Measurements from ENCODE around the gene FAM50B.

FAM50B gene

GRCh38 chr6:3890047-3890446, 40.9 kb downstream of the FAM50B start:
- no peaks in the 10 kb centered on the region for H3K4me1 ChIP-seq (ENCODE audit: control insufficient read depth in 1 of 2, insufficient read depth in 2 of 2, low read length in 2 of 2)
- no peak overlapping the region for H2BK5ac ChIP-seq (ENCODE audit: low read depth, low read length, poor library complexity)
- no peak overlapping the region for H3K9ac ChIP-seq (ENCODE audit: low read length)
- H4K8ac ChIP-seq (ENCODE audit: low read depth, low read length): no peak overlapping the region
- no peak overlapping the region for H2BK12ac ChIP-seq (ENCODE audit: low read length)
- no peak overlapping the region for H2AFZ ChIP-seq (ENCODE audit: insufficient read depth, low read length, poor library complexity)
- H3K18ac ChIP-seq (ENCODE audit: low read length): no peak overlapping the region
- no peak overlapping the region for H3K14ac ChIP-seq (ENCODE audit: low read length)
- H4K12ac ChIP-seq (ENCODE audit: low read depth, low read length): no peak overlapping the region
- no peak overlapping the region for H3K4me2 ChIP-seq (ENCODE audit: low read length)
- no CpG with 5 or more reads among the region's 9 CpGs for WGBS (ENCODE audit: extremely low coverage, insufficient coverage, insufficient read length)
- no peak overlapping the region for H3K23ac ChIP-seq (ENCODE audit: low read length)
- H2BK120ac ChIP-seq (ENCODE audit: insufficient read depth, low read length, poor library complexity): no peak overlapping the region
- H3K27me3 ChIP-seq (ENCODE audit: insufficient read depth, low read length): no peaks in the 10 kb centered on the region
- H3K4ac ChIP-seq (ENCODE audit: low read depth, low read length): no peak overlapping the region
- no peak overlapping the region for H2AK5ac ChIP-seq (ENCODE audit: low read length)
- H3K79me1 ChIP-seq (ENCODE audit: low read length): no peaks in the 10 kb centered on the region
- no peaks in the 10 kb centered on the region for H3K9me3 ChIP-seq (ENCODE audit: insufficient read depth, low read depth, low read length)
- H3K4me3 ChIP-seq (ENCODE audit: low read depth, low read length): no peak overlapping the region
- H3K27ac ChIP-seq (ENCODE audit: low read depth, low read length): no peak overlapping the region
- no peak for DNase-seq
- no peak overlapping the region for H4K91ac ChIP-seq (ENCODE audit: low read depth, low read length)
- H3K79me2 ChIP-seq (ENCODE audit: control insufficient read depth, insufficient read depth, low read length, poor library complexity): no peaks in the 10 kb centered on the region
- no peaks in the 10 kb centered on the region for H3K36me3 ChIP-seq (ENCODE audit: control insufficient read depth in 1 of 2, insufficient read depth in 2 of 2, low read length in 2 of 2)

GRCh38 chr6:3891883-3892282, 42.7 kb downstream of the FAM50B start:
- Histone ChIP-seq H3K4me2 (ENCODE audit: low read length) (no peak overlapping the region), H3K9ac (ENCODE audit: low read length) (no peak overlapping the region), H3K79me2 (ENCODE audit: control insufficient read depth, insufficient read depth, low read length, poor library complexity) (no peaks in the 10 kb centered on the region), H3K4me3 (ENCODE audit: low read depth, low read length) (no peak overlapping the region), H3K23ac (ENCODE audit: low read length) (no peak overlapping the region), H3K9me3 (ENCODE audit: insufficient read depth, low read depth, low read length) (no peaks in the 10 kb centered on the region), H3K36me3 (ENCODE audit: control insufficient read depth in 1 of 2, insufficient read depth in 2 of 2, low read length in 2 of 2) (no peaks in the 10 kb centered on the region), H2BK5ac (ENCODE audit: low read depth, low read length, poor library complexity) (no peak overlapping the region), H3K27ac (ENCODE audit: low read depth, low read length) (no peak overlapping the region), H3K79me1 (ENCODE audit: low read length) (no peaks in the 10 kb centered on the region), H4K12ac (ENCODE audit: low read depth, low read length) (no peak overlapping the region), H4K8ac (ENCODE audit: low read depth, low read length) (no peak overlapping the region), H3K4me1 (ENCODE audit: control insufficient read depth in 1 of 2, insufficient read depth in 2 of 2, low read length in 2 of 2) (no peaks in the 10 kb centered on the region), H4K91ac (ENCODE audit: low read depth, low read length) (no peak overlapping the region), H2AFZ (ENCODE audit: insufficient read depth, low read length, poor library complexity) (no peak overlapping the region), H3K14ac (ENCODE audit: low read length) (no peak overlapping the region), H2AK5ac (ENCODE audit: low read length) (no peak overlapping the region), H3K18ac (ENCODE audit: low read length) (no peak overlapping the region), H3K4ac (ENCODE audit: low read depth, low read length) (no peak overlapping the region), H2BK12ac (ENCODE audit: low read length) (no peak overlapping the region), H3K27me3 (ENCODE audit: insufficient read depth, low read length) (no peaks in the 10 kb centered on the region), H2BK120ac (ENCODE audit: insufficient read depth, low read length, poor library complexity) (no peak overlapping the region)
- DNase-seq: no peak
- no CpG with 5 or more reads among the region's 3 CpGs for WGBS (ENCODE audit: extremely low coverage, insufficient coverage, insufficient read length)

- no peak overlapping the region for H2AFZ ChIP-seq (ENCODE audit: insufficient read depth, low read length, poor library complexity)
- no peak overlapping the region for H4K91ac ChIP-seq (ENCODE audit: low read depth, low read length)
- no peaks in the 10 kb centered on the region for H3K79me1 ChIP-seq (ENCODE audit: low read length)
- DNase-seq: no peak
- H3K23ac ChIP-seq (ENCODE audit: low read length): no peak overlapping the region
- H3K27ac ChIP-seq (ENCODE audit: low read depth, low read length): no peak overlapping the region
- no peak overlapping the region for H2BK120ac ChIP-seq (ENCODE audit: insufficient read depth, low read length, poor library complexity)
- no peak overlapping the region for H3K9ac ChIP-seq (ENCODE audit: low read length)
- H3K36me3 ChIP-seq (ENCODE audit: control insufficient read depth in 1 of 2, insufficient read depth in 2 of 2, low read length in 2 of 2): no peaks in the 10 kb centered on the region
- H3K27me3 ChIP-seq (ENCODE audit: insufficient read depth, low read length): no peaks in the 10 kb centered on the region
- no peak overlapping the region for H2BK5ac ChIP-seq (ENCODE audit: low read depth, low read length, poor library complexity)
- no CpG with 5 or more reads among the region's 6 CpGs for WGBS (ENCODE audit: extremely low coverage, insufficient coverage, insufficient read length)
- no peak overlapping the region for H2BK12ac ChIP-seq (ENCODE audit: low read length)
- no peak overlapping the region for H4K12ac ChIP-seq (ENCODE audit: low read depth, low read length)
- H3K9me3 ChIP-seq (ENCODE audit: insufficient read depth, low read depth, low read length): no peaks in the 10 kb centered on the region
- no peak overlapping the region for H3K14ac ChIP-seq (ENCODE audit: low read length)
- H3K4ac ChIP-seq (ENCODE audit: low read depth, low read length): no peak overlapping the region
- no peaks in the 10 kb centered on the region for H3K79me2 ChIP-seq (ENCODE audit: control insufficient read depth, insufficient read depth, low read length, poor library complexity)
- no peak overlapping the region for H2AK5ac ChIP-seq (ENCODE audit: low read length)
- no peaks in the 10 kb centered on the region for H3K4me1 ChIP-seq (ENCODE audit: control insufficient read depth in 1 of 2, insufficient read depth in 2 of 2, low read length in 2 of 2)
- no peak overlapping the region for H4K8ac ChIP-seq (ENCODE audit: low read depth, low read length)
- H3K4me3 ChIP-seq (ENCODE audit: low read depth, low read length): no peak overlapping the region
- H3K18ac ChIP-seq (ENCODE audit: low read length): no peak overlapping the region
- no peak overlapping the region for H3K4me2 ChIP-seq (ENCODE audit: low read length)
These were observed 43.4 kb downstream of the FAM50B start for GRCh38 chr6:3892603-3893002.

GRCh38 chr6:3893487-3893886, 44.3 kb downstream of the FAM50B start:
- peaks cover under 1% of the 10 kb centered on the region for H3K9me3 ChIP-seq (ENCODE audit: insufficient read depth, low read depth, low read length)
- H3K27ac ChIP-seq (ENCODE audit: low read depth, low read length): no peak overlapping the region
- H2BK12ac ChIP-seq (ENCODE audit: low read length): no peak overlapping the region
- H4K91ac ChIP-seq (ENCODE audit: low read depth, low read length): no peak overlapping the region
- H4K8ac ChIP-seq (ENCODE audit: low read depth, low read length): no peak overlapping the region
- H3K14ac ChIP-seq (ENCODE audit: low read length): no peak overlapping the region
- no peak overlapping the region for H2AK5ac ChIP-seq (ENCODE audit: low read length)
- H2AFZ ChIP-seq (ENCODE audit: insufficient read depth, low read length, poor library complexity): no peak overlapping the region
- no peak overlapping the region for H3K18ac ChIP-seq (ENCODE audit: low read length)
- no peak overlapping the region for H3K23ac ChIP-seq (ENCODE audit: low read length)
- H3K4me2 ChIP-seq (ENCODE audit: low read length): no peak overlapping the region
- no peaks in the 10 kb centered on the region for H3K27me3 ChIP-seq (ENCODE audit: insufficient read depth, low read length)
- no peak overlapping the region for H2BK120ac ChIP-seq (ENCODE audit: insufficient read depth, low read length, poor library complexity)
- no peaks in the 10 kb centered on the region for H3K79me2 ChIP-seq (ENCODE audit: control insufficient read depth, insufficient read depth, low read length, poor library complexity)
- no peak overlapping the region for H3K4ac ChIP-seq (ENCODE audit: low read depth, low read length)
- H3K79me1 ChIP-seq (ENCODE audit: low read length): no peaks in the 10 kb centered on the region
- no CpG with 5 or more reads among the region's 10 CpGs for WGBS (ENCODE audit: extremely low coverage, insufficient coverage, insufficient read length)
- no peak overlapping the region for H4K12ac ChIP-seq (ENCODE audit: low read depth, low read length)
- H3K4me1 ChIP-seq (ENCODE audit: control insufficient read depth in 1 of 2, insufficient read depth in 2 of 2, low read length in 2 of 2): no peaks in the 10 kb centered on the region
- DNase-seq: no peak
- H2BK5ac ChIP-seq (ENCODE audit: low read depth, low read length, poor library complexity): no peak overlapping the region
- H3K36me3 ChIP-seq (ENCODE audit: control insufficient read depth in 1 of 2, insufficient read depth in 2 of 2, low read length in 2 of 2): no peaks in the 10 kb centered on the region
- H3K4me3 ChIP-seq (ENCODE audit: low read depth, low read length): no peak overlapping the region
- no peak overlapping the region for H3K9ac ChIP-seq (ENCODE audit: low read length)

Measured in trophoblast cell (in vitro differentiated cells and primary cell).